ENCODE measurements around the gene SLC22A2. TPM values are rescaled to one million over a fixed set of nuclear protein-coding genes. Genes with fewer than 3 reads are reported as not detected.
A peak's percentile ranks its signal among the peaks of the same experiment; 100 is the strongest.

SLC22A2 gene
- total and polyA plus RNA-seq, 2 of the 13 experiments (the other 11 are each of a cell fraction or from before 2014, with no cell fraction given) = not detected

DNA sequence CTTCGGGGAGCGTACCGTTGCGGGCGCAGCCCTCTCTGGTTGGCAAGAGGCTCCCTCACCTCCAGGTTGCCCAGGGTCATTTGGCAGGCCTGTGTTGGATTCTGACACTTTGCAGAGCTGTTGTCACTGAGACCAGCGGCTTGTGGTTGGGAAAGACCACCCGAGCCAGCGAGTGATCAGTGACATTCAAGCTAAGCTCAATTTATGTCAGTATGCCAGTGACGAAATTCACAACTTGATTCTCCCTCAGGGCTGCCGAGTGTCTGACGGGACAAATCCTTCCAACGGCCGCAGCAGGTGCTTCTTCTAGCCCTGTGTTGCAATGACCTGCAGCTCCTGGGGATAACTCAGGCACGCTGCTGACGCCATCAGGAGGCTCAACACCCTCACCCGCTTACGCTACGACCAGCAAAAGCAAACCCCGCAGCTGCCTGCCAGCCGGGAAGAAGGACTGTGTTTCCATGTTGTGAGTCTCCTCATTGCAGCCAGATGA lies 16.9 kb upstream of the SLC22A2 start:
- H4K20me1 ChIP-seq (ENCODE audit: insufficient read depth, low read length) = no peaks in the 10 kb centered on the region
- WGBS (ENCODE audit: low lambda C conversion rate) = 50% methylated on average over 13 of the region's 20 CpGs
- ChIA-PET CTCF (ENCODE audit: low intra/inter-chr PET ratio, low total read pairs) (no interaction called here), POLR2A (no interaction called here)
- BruUV-seq (replicated peaks) = no TSS peak
- no peaks in the 10 kb centered on the region for H3K9me3 ChIP-seq (ENCODE audit: low read length)
- H3K9ac ChIP-seq (ENCODE audit: insufficient read depth, low read depth, low read length) = no peak overlapping the region
- intact Hi-C loops (cut with micrococcal nuclease; ENCODE audit: unreplicated experiment) (no loop called here), in situ Hi-C loops (cut with HindIII; ENCODE audit: extremely low pct_ligation_motif_present, low pct_unique_long_range_greater_than_20kb) (no loop called here)
- FAIRE-seq (no peak), ATAC-seq (no peak), DNase-seq (ENCODE audit: low spot score) (no peak)
- H3K4me3 ChIP-seq (replicated peaks in 1 of 3; ENCODE audit: insufficient read depth in 1 of 3, low read depth in 2 of 3, low read length in 3 of 3) = no peak overlapping the region
- no peaks in the 10 kb centered on the region for H3K36me3 ChIP-seq (replicated peaks in 1 of 2; ENCODE audit: control insufficient read depth in 1 of 2, insufficient read depth in 2 of 2, low read length in 2 of 2)
- no peak overlapping the region for H2AFZ ChIP-seq (ENCODE audit: low read length)
- no peaks in the 10 kb centered on the region for H3K79me2 ChIP-seq (ENCODE audit: insufficient read depth, low read length)
- H3K27ac ChIP-seq (ENCODE audit: extremely low read length, insufficient read depth, low read length) = no peak overlapping the region
- H3K4me2 ChIP-seq (ENCODE audit: low read depth, low read length) = no peak overlapping the region
- no peaks in the 10 kb centered on the region for H3K4me1 ChIP-seq (ENCODE audit: insufficient read depth, low read length)
- TF ChIP-seq CEBPB (IDR thresholded peaks at IDR 0.05; ENCODE audit: borderline replicate concordance, low read depth, low read length) (0 out of 2 replicates have a peak, but pooled peaks have one; percentile 3), RXRA (CRISPR knock-in tag; IDR thresholded peaks at IDR 0.05) (no peak), TRIM24 (CRISPR knock-in tag; IDR thresholded peaks at IDR 0.05) (no peak), IRX3 (CRISPR knock-in tag; IDR thresholded peaks at IDR 0.05; ENCODE audit: borderline replicate concordance, low read depth) (no peak)
- H3K27me3 ChIP-seq (ENCODE audit: control insufficient read depth in 1 of 2, insufficient read depth in 2 of 2, low read length in 2 of 2) = peaks cover 0 to 18% of the 10 kb centered on the region in 2 experiments; a peak in 3 of 5 replicates

DNA sequence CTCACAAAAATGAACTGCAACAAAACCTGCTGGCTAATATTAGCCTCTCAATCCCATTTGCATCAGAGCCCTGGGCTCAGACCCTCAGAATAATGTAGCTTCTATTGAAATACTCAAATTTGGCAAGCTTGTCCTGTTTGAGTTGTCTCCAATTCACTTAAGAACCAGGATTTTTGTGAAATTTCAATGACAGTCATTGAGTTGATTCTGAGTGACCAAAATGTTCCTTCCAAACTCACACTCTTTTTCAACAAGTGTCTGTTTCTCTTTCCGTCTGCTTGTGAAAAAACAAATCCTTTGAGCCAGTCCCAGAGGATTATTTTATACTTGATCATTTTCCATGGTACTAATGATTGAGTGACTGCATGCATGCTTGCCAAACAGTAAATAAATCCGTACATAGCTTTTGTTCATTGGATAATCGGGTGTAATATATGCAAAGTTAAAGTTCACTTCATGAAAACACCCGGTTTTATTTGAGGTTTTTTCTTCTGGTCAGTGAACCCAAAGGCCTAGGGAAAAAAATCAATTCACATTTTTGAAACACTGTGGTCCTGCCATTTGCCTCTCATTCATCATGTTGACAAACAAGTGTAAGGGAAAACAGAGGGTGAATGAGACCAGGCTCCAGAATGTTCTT lies 16.4 kb upstream of the SLC22A2 start:
- H3K9ac ChIP-seq (ENCODE audit: insufficient read depth, low read depth, low read length) = no peak overlapping the region
- H3K4me1 ChIP-seq (ENCODE audit: insufficient read depth, low read length) = no peaks in the 10 kb centered on the region
- H3K27me3 ChIP-seq (ENCODE audit: control insufficient read depth in 1 of 2, insufficient read depth in 2 of 2, low read length in 2 of 2) = peaks cover 0 to 24% of the 10 kb centered on the region in 2 experiments; a peak in 3 of 5 replicates
- no peaks in the 10 kb centered on the region for H3K79me2 ChIP-seq (ENCODE audit: insufficient read depth, low read length)
- FAIRE-seq (no peak), ATAC-seq (no peak), DNase-seq (ENCODE audit: low spot score) (no peak)
- intact Hi-C loops (cut with micrococcal nuclease; ENCODE audit: unreplicated experiment) (no loop called here), in situ Hi-C loops (cut with HindIII; ENCODE audit: extremely low pct_ligation_motif_present, low pct_unique_long_range_greater_than_20kb) (no loop called here)
- H3K4me3 ChIP-seq (replicated peaks in 1 of 3; ENCODE audit: insufficient read depth in 1 of 3, low read depth in 2 of 3, low read length in 3 of 3) = no peak overlapping the region
- ChIA-PET CTCF (ENCODE audit: low intra/inter-chr PET ratio, low total read pairs) (no interaction called here), POLR2A (no interaction called here)
- H3K27ac ChIP-seq (ENCODE audit: extremely low read length, insufficient read depth, low read length) = no peak overlapping the region
- H3K4me2 ChIP-seq (ENCODE audit: low read depth, low read length) = no peak overlapping the region
- H4K20me1 ChIP-seq (ENCODE audit: insufficient read depth, low read length) = no peaks in the 10 kb centered on the region
- H2AFZ ChIP-seq (ENCODE audit: low read length) = no peak overlapping the region
- no peaks in the 10 kb centered on the region for H3K36me3 ChIP-seq (replicated peaks in 1 of 2; ENCODE audit: control insufficient read depth in 1 of 2, insufficient read depth in 2 of 2, low read length in 2 of 2)
- no TSS peak for BruUV-seq (replicated peaks)
- no peaks in the 10 kb centered on the region for H3K9me3 ChIP-seq (ENCODE audit: low read length)
- 29% methylated on average over 4 of the region's 4 CpGs for WGBS (ENCODE audit: low lambda C conversion rate)
- TF ChIP-seq, protein P1, sequence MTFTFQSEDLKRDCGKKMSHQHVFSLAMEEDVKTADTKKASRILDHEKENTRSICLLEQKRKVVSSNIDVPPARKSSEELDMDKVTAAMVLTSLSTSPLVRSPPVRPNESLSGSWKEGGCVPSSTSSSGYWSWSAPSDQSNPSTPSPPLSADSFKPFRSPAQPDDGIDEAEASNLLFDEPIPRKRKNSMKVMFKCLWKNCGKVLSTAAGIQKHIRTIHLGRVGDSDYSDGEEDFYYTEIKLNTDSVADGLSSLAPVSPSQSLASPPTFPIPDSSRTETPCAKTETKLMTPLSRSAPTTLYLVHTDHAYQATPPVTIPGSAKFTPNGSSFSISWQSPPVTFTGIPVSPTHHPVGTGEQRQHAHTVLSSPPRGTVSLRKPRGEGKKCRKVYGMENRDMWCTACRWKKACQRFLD (CRISPR knock-in tag; IDR thresholded peaks at IDR 0.05; ENCODE audit: borderline replicate concordance) = no peak
- TF ChIP-seq, protein P2, sequence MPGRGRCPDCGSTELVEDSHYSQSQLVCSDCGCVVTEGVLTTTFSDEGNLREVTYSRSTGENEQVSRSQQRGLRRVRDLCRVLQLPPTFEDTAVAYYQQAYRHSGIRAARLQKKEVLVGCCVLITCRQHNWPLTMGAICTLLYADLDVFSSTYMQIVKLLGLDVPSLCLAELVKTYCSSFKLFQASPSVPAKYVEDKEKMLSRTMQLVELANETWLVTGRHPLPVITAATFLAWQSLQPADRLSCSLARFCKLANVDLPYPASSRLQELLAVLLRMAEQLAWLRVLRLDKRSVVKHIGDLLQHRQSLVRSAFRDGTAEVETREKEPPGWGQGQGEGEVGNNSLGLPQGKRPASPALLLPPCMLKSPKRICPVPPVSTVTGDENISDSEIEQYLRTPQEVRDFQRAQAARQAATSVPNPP (CRISPR knock-in tag; IDR thresholded peaks at IDR 0.05) = no peak
- TF ChIP-seq PRPF4 (IDR thresholded peaks at IDR 0.05; ENCODE audit: low read depth, low read length, poor library complexity, severe bottlenecking) = no peak
- TF ChIP-seq ZNF3 (CRISPR knock-in tag; IDR thresholded peaks at IDR 0.05) = no peak
- no peak for TF ChIP-seq ZNF652 (CRISPR knock-in tag; IDR thresholded peaks at IDR 0.05; ENCODE audit: borderline replicate concordance, low read depth)
- TF ChIP-seq KLF9 (CRISPR knock-in tag; IDR thresholded peaks at IDR 0.05; ENCODE audit: low read depth) = no peak
- no peak for TF ChIP-seq CCAR2 (optimal IDR thresholded peaks at IDR 0.05; ENCODE audit: low read depth, low read length)
- no peak for TF ChIP-seq CC2D1A (CRISPR knock-in tag; IDR thresholded peaks at IDR 0.05)
- TF ChIP-seq ZNF589 (CRISPR knock-in tag; conservative IDR thresholded peaks at IDR 0.05) = no peak
- TF ChIP-seq RNF2 (conservative IDR thresholded peaks at IDR 0.05; ENCODE audit: low read depth) = no peak
- TF ChIP-seq TAF1 (CRISPR knock-in tag; IDR thresholded peaks at IDR 0.05) = no peak
- no peak for TF ChIP-seq ZNF720 (CRISPR knock-in tag; IDR thresholded peaks at IDR 0.05)
- TF ChIP-seq TGIF2 (CRISPR knock-in tag; IDR thresholded peaks at IDR 0.05) = no peak
- TF ChIP-seq CHCHD3 (CRISPR knock-in tag; IDR thresholded peaks at IDR 0.05) = no peak
- TF ChIP-seq KLF11 (CRISPR knock-in tag; IDR thresholded peaks at IDR 0.05) = no peak

Data from HepG2 (cell line).